HepG2 (cell line): ENCODE results near the gene MRPS21. TPM values are rescaled to one million over a fixed set of nuclear protein-coding genes. Genes with fewer than 3 reads are reported as not detected.

ENCODE experiments used
- CCDC6 ChIP-seq: sonication (generic); formaldehyde crosslinking; IDR thresholded peaks from 2 replicates; pipeline ENCODE4 v1.8.1; 2022; ENCODE audit warnings: mild to moderate bottlenecking, missing genetic modification reagents, moderate library complexity
- NR2F1 ChIP-seq, 2 experiments: fragments of 450-650 bp in 1 of 2; formaldehyde crosslinking in 1 of 2; IDR thresholded peaks; 2 replicates each; pipeline versions ENCODE4 v1.5.0 to v1.6.1; 2016 to 2020; ENCODE audit warnings: mild to moderate bottlenecking in 1 of 2, missing compliant biosample characterization in 1 of 2, missing genetic modification reagents in 1 of 2, moderate library complexity in 1 of 2
- SOX13 ChIP-seq, 3 experiments: fragments of 450-650 bp in 1 of 3; sonication (generic) in 1 of 3; formaldehyde crosslinking in 1 of 3; IDR thresholded peaks in 2 of 3; conservative IDR thresholded peaks in 1 of 3; 2 replicates each; pipeline versions ENCODE4 v1.5.0 to v1.6.1; 2016 to 2020; ENCODE audit warnings: antibody characterized with exemption in 1 of 3, mild to moderate bottlenecking in 1 of 3, missing compliant biosample characterization in 1 of 3, missing genetic modification reagents in 1 of 3, moderate library complexity in 1 of 3
- ZBTB49 ChIP-seq: sonication (generic); formaldehyde crosslinking; IDR thresholded peaks from 2 replicates; pipeline ENCODE4 v1.4.0; 2020; ENCODE audit warnings: missing genetic modification reagents, borderline replicate concordance
- ZNF782 ChIP-seq: sonication (generic); formaldehyde crosslinking; IDR thresholded peaks from 2 replicates; pipeline ENCODE4 v1.4.0; 2020; ENCODE audit warnings: missing genetic modification reagents, mild to moderate bottlenecking, borderline replicate concordance
- polyA plus RNA-seq, 8 experiments: library from polyadenylated mRNA; depleted of rRNA in 3 of 8; stranded (reverse) in 7 of 8; unstranded in 1 of 8; fragments of >200 nt; fragmentation: Illumina TruSeq in 4 of 8; extraction: Trizol in 4 of 8; gene quantifications; 2 replicates each; pipeline versions ENCODE4 v1.2.1 to v1.2.3, GENCODE V29; 2011 to 2016; ENCODE audit warnings: low read depth in 4 of 8, missing spikeins in 1 of 8, mixed read lengths in 1 of 8; ENCODE audit not compliant: insufficient read depth in 1 of 8
- total RNA-seq, 5 experiments: library from RNA; depleted of rRNA; stranded (reverse); fragments of >200 nt; fragmentation: Illumina TruSeq; extraction: Trizol; gene quantifications; 2 replicates each; pipeline ENCODE4 v1.2.3, GENCODE V29; 2016; ENCODE audit warnings: low read depth in 1 of 5
- TF ChIP-seq, protein P1 (sequence below): sonication (generic); formaldehyde crosslinking; IDR thresholded peaks from 2 replicates; pipeline ENCODE4 v1.5.1; 2020; ENCODE audit warnings: missing genetic modification reagents, mild to moderate bottlenecking, borderline replicate concordance
- TF ChIP-seq, protein P2 (sequence below): IDR thresholded peaks from 2 replicates; pipeline ENCODE4 v1.6.1; 2016; ENCODE audit warnings: missing compliant biosample characterization, missing genetic modification reagents, borderline replicate concordance

MRPS21 gene
- total and polyA plus RNA-seq, 2 of the 13 experiments (the other 11 are each of a cell fraction or from before 2014, with no cell fraction given) = 59.4 to 64.2 TPM

DNA sequence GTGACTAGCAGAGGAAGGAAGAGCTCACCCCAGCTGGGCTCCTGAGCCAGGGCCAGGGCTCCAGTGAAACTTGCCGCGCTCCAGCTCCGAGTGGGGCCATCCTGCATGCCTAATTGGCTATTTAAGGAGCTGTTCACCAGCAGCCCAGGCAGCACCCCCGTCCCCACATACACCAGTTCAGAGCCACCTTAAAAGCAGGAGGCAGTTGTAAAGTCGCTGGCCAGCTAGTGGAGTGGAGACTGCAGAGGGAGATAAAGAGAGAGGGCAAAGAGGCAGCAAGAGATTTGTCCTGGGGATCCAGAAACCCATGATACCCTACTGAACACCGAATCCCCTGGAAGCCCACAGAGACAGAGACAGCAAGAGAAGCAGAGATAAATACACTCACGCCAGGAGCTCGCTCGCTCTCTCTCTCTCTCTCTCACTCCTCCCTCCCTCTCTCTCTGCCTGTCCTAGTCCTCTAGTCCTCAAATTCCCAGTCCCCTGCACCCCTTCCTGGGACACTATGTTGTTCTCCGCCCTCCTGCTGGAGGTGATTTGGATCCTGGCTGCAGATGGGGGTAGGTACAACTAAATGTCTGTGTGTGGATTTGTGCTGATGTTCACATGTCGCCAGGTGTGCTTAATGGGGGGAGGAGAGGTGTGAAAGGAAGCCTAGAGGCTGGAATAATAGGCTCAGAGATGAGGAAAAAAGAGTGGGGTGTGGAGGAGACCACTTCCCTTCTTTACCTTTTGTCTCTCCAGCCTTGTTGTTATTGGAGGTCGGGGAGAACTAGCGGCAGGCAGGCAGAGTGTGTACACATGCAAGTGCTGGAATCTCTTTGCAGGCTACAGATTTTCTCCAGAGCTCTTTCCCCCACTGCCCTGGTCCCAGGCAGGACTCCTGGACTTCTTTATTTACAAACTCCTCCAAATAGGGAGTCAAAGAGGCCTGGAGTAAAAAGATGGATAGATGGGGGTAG is 35.8 kb upstream of the MRPS21 start, which contains the start of gene CA14 (continued):
- TF ChIP-seq ZBTB49 (CRISPR knock-in tag) (no peak), ZNF782 (CRISPR knock-in tag) (peak; percentile 29; the same call in 1 of the 2 replicates), SOX13 (IDR thresholded peaks at IDR 0.05) (no peak), SOX13 (CRISPR knock-in tag; conservative IDR thresholded peaks at IDR 0.05 in 1 of 2, IDR thresholded peaks at IDR 0.05 in 1 of 2) (no peak), NR2F1 (CRISPR knock-in tag; IDR thresholded peaks at IDR 0.05) (no peak), CCDC6 (0 out of 2 replicates have a peak, but pooled peaks have one; percentile 44)
- TF ChIP-seq, protein P1, sequence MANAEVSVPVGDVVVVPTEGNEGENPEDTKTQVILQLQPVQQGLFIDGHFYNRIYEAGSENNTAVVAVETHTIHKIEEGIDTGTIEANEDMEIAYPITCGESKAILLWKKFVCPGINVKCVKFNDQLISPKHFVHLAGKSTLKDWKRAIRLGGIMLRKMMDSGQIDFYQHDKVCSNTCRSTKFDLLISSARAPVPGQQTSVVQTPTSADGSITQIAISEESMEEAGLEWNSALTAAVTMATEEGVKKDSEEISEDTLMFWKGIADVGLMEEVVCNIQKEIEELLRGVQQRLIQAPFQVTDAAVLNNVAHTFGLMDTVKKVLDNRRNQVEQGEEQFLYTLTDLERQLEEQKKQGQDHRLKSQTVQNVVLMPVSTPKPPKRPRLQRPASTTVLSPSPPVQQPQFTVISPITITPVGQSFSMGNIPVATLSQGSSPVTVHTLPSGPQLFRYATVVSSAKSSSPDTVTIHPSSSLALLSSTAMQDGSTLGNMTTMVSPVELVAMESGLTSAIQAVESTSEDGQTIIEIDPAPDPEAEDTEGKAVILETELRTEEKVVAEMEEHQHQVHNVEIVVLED (CRISPR knock-in tag) = no peak
- TF ChIP-seq, protein P2, sequence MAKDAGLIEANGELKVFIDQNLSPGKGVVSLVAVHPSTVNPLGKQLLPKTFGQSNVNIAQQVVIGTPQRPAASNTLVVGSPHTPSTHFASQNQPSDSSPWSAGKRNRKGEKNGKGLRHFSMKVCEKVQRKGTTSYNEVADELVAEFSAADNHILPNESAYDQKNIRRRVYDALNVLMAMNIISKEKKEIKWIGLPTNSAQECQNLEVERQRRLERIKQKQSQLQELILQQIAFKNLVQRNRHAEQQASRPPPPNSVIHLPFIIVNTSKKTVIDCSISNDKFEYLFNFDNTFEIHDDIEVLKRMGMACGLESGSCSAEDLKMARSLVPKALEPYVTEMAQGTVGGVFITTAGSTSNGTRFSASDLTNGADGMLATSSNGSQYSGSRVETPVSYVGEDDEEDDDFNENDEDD (CRISPR knock-in tag) = peak; percentile 52; the same call in 1 of the 2 replicates
